CD14-positive monocyte (primary cell): ENCODE data around the gene CDKN2B-AS1. TPM values are rescaled to one million over a fixed set of nuclear protein-coding genes. Genes with fewer than 3 reads are reported as not detected.

Source experiments
- DNase-seq, 3 donors: peaks; one replicate each; pipeline ENCODE4 v3.0.0-alpha.2; 2011 to 2022
- H2AFZ ChIP-seq: 2 replicates; pipeline ENCODE4 v1.6.0; 2012; ENCODE audit warnings: mild to moderate bottlenecking, low read depth, low read length, inconsistent platforms; ENCODE audit not compliant: insufficient read depth, poor library complexity, severe bottlenecking
- H3K27ac ChIP-seq, 2 donors: 1 replicate in 1 of 2; 2 replicates in 1 of 2; pipeline ENCODE4 v1.5.1; 2012 to 2013; ENCODE audit warnings: low read length in 2 of 2, control low read depth in 1 of 2, inconsistent platforms in 1 of 2, low read depth in 1 of 2, mild to moderate bottlenecking in 1 of 2
- H3K27me3 ChIP-seq, 2 donors: one replicate each; pipeline versions ENCODE4 v1.6.0 to v1.6.1; 2011 to 2013; ENCODE audit warnings: low read length in 2 of 2; ENCODE audit not compliant: control insufficient read depth in 2 of 2, insufficient read depth in 2 of 2
- H3K36me3 ChIP-seq, 2 donors: replicated peaks in 1 of 2; 1 replicate in 1 of 2; 2 replicates in 1 of 2; pipeline versions ENCODE4 v1.5.1 to v1.6.1; 2012 to 2013; ENCODE audit warnings: low read length in 2 of 2, control low read depth in 1 of 2, inconsistent platforms in 1 of 2, mild to moderate bottlenecking in 1 of 2; ENCODE audit not compliant: insufficient read depth in 2 of 2, control insufficient read depth in 1 of 2
- H3K4me1 ChIP-seq, 2 donors: 1 replicate in 1 of 2; 2 replicates in 1 of 2; pipeline versions ENCODE4 v1.5.1 to v1.6.1; 2012 to 2013; ENCODE audit warnings: low read length in 2 of 2, control low read depth in 1 of 2, inconsistent platforms in 1 of 2, mild to moderate bottlenecking in 1 of 2, moderate library complexity in 1 of 2; ENCODE audit not compliant: insufficient read depth in 2 of 2, control insufficient read depth in 1 of 2
- H3K4me2 ChIP-seq: replicated peaks from 2 replicates; pipeline ENCODE3; 2012; ENCODE audit warnings: low read length, moderate library complexity, mild to moderate bottlenecking; ENCODE audit not compliant: poor library complexity, severe bottlenecking; ENCODE audit errors: extremely low read depth
- H3K4me3 ChIP-seq, 3 experiments: fragments of 200-600 bp in 1 of 3; sonication (generic) in 1 of 3; replicated peaks in 1 of 3; 1 replicate in 2 of 3; 2 replicates in 1 of 3; pipeline ENCODE4 v1.5.1; 2011 to 2013; ENCODE audit warnings: low read length in 3 of 3, mild to moderate bottlenecking in 3 of 3, control low read depth in 2 of 3, low read depth in 2 of 3, inconsistent platforms in 1 of 3, moderate library complexity in 1 of 3
- H3K79me2 ChIP-seq: 2 replicates; pipeline ENCODE4 v1.6.0; 2012; ENCODE audit warnings: mild to moderate bottlenecking, control low read depth, inconsistent platforms, low read length, moderate library complexity; ENCODE audit not compliant: insufficient read depth
- H3K9ac ChIP-seq: 2 replicates; pipeline ENCODE4 v1.6.0; 2017; ENCODE audit warnings: low read length, mild to moderate bottlenecking; ENCODE audit not compliant: insufficient read depth, poor library complexity, severe bottlenecking
- H3K9me3 ChIP-seq, 2 donors: replicated peaks in 1 of 2; 1 replicate in 1 of 2; 2 replicates in 1 of 2; pipeline versions ENCODE4 v1.5.1 to v1.6.1; 2012 to 2013; ENCODE audit warnings: low read length in 2 of 2, control low read depth in 1 of 2; ENCODE audit not compliant: control insufficient read depth in 1 of 2, insufficient read depth in 1 of 2
- H4K20me1 ChIP-seq: 2 replicates; pipeline ENCODE4 v1.6.0; 2012; ENCODE audit warnings: mild to moderate bottlenecking, low read length, control low read depth, moderate library complexity; ENCODE audit not compliant: insufficient read depth
- H3K27ac Mint-ChIP-seq, 7 donors: one replicate each; pipeline ENCODE4 v1.8.0; 2020; ENCODE audit warnings: mild to moderate bottlenecking in 7 of 7, mixed read lengths in 7 of 7, moderate library complexity in 6 of 7, inconsistent platforms in 2 of 7
- H3K27me3 Mint-ChIP-seq, 3 donors: one replicate each; pipeline ENCODE4 v1.8.0; 2021 to 2022; ENCODE audit warnings: low read depth in 3 of 3, mild to moderate bottlenecking in 3 of 3, mixed read lengths in 3 of 3, moderate library complexity in 3 of 3, inconsistent platforms in 1 of 3
- H3K36me3 Mint-ChIP-seq, 2 donors: one replicate each; pipeline ENCODE4 v1.8.0; 2020; ENCODE audit warnings: mixed read lengths in 2 of 2, inconsistent platforms in 1 of 2, mild to moderate bottlenecking in 1 of 2
- H3K4me1 Mint-ChIP-seq: one replicate; pipeline ENCODE4 v1.8.0; 2020; ENCODE audit warnings: mild to moderate bottlenecking, mixed read lengths
- H3K4me3 Mint-ChIP-seq, 2 donors: one replicate each; pipeline ENCODE4 v1.8.0; 2020; ENCODE audit warnings: mild to moderate bottlenecking in 2 of 2, mixed read lengths in 2 of 2, moderate library complexity in 1 of 2
- H3K9me3 Mint-ChIP-seq, 7 donors: one replicate each; pipeline ENCODE4 v1.8.0; 2020 to 2022; ENCODE audit warnings: mixed read lengths in 7 of 7, mild to moderate bottlenecking in 6 of 7, moderate library complexity in 6 of 7, inconsistent platforms in 2 of 7
- intact Hi-C, 2 donors: fragments of 100-400 bp; cut with micrococcal nuclease; formaldehyde crosslinking; loops; one replicate each; pipeline versions ENCODE4 v1.15.0 to v1.15.1; 2023
- polyA plus RNA-seq, 3 donors: library from polyadenylated mRNA; depleted of rRNA in 1 of 3; unstranded in 2 of 3; stranded (reverse) in 1 of 3; fragments of 300-500 nt in 2 of 3; fragments of >200 nt in 1 of 3; fragmentation: Illumina TruSeq in 2 of 3; gene quantifications; 1 replicate in 2 of 3; 2 replicates in 1 of 3; pipeline ENCODE4 v1.2.3, GENCODE V29; 2012 to 2021
- TF ChIP-seq, protein P1 (sequence below): fragments of 200-600 bp; IDR thresholded peaks from one replicate; pipeline ENCODE4 v1.8.0; 2022; ENCODE audit warnings: antibody characterized with exemption, mild to moderate bottlenecking

Gene CDKN2B-AS1
- polyA plus RNA-seq, 3 donors = 0.35 to 0.55 (median 0.50) TPM

DNA sequence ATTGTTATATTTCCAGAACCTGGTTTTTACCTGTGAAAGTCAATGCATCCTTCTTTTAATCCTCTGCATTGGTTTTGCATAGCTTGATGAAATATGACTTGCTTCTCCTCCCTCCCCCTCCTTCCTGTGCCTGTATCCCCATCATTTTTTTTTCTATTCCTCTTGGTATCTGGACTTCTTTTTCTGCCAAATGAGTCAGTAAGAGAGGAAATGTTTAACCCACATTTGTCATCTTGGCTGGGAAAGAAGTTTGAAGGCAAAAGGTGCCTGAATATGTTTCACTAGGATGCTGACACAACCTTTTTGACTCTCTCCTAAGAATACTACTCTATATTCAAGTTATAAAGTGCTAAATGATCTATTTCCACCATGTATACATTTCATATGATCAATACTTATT is 50.0 kb downstream of the CDKN2B-AS1 start:
- Mint-ChIP-seq H3K27me3 (peaks cover 18 to 21% (median 20%) of the 10 kb centered on the region in 3 donors), H3K4me3 (peak overlapping the region in 1 of 2 donors; percentile 79), H3K36me3 (peaks cover 0 to 5% of the 10 kb centered on the region in 2 donors), H3K9me3 (peaks cover 0 to 3% (median 0%) of the 10 kb centered on the region in 7 donors), H3K4me1 (peaks cover 18% of the 10 kb centered on the region), H3K27ac (no peak overlapping the region)
- Histone ChIP-seq H3K27ac (no peak overlapping the region), H3K4me2 (no peak overlapping the region), H4K20me1 (no peaks in the 10 kb centered on the region), H3K9me3 (no peaks in the 10 kb centered on the region), H3K36me3 (no peaks in the 10 kb centered on the region), H3K4me3 (no peak overlapping the region), H3K4me1 (peaks cover under 1 to 5% of the 10 kb centered on the region in 2 donors), H3K79me2 (no peaks in the 10 kb centered on the region), H3K27me3 (peaks cover 22 to 41% of the 10 kb centered on the region in 2 donors), H2AFZ (no peak overlapping the region), H3K9ac (no peak overlapping the region)
- intact Hi-C loops = no loop called here
- TF ChIP-seq, protein P1, sequence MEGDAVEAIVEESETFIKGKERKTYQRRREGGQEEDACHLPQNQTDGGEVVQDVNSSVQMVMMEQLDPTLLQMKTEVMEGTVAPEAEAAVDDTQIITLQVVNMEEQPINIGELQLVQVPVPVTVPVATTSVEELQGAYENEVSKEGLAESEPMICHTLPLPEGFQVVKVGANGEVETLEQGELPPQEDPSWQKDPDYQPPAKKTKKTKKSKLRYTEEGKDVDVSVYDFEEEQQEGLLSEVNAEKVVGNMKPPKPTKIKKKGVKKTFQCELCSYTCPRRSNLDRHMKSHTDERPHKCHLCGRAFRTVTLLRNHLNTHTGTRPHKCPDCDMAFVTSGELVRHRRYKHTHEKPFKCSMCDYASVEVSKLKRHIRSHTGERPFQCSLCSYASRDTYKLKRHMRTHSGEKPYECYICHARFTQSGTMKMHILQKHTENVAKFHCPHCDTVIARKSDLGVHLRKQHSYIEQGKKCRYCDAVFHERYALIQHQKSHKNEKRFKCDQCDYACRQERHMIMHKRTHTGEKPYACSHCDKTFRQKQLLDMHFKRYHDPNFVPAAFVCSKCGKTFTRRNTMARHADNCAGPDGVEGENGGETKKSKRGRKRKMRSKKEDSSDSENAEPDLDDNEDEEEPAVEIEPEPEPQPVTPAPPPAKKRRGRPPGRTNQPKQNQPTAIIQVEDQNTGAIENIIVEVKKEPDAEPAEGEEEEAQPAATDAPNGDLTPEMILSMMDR = no peak
- DNase-seq = no peak

DNA sequence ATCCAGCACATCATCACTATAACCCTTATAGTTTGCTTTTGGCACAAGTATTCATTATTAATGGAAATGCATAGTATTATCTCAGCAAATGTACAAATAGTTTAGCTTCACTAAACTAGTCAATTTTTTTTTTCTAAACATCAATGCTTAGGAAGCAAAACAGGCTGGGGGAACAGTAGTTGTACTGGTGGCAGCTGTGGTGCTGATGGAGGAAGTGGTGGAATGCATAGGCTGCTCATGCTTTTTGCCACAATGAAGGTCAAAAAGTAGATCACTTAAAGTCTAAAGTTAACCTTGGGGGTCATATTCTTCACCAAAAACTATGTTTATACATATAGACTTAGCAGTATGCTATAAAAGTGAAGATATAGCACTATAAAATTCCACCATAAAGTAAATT is 50.8 kb downstream of the CDKN2B-AS1 start:
- Histone ChIP-seq H3K4me3 (no peak overlapping the region), H2AFZ (no peak overlapping the region), H3K27me3 (peaks cover 22 to 41% of the 10 kb centered on the region in 2 donors), H3K4me2 (no peak overlapping the region), H3K4me1 (peaks cover 2 to 8% of the 10 kb centered on the region in 2 donors), H3K27ac (no peak overlapping the region), H3K9me3 (no peaks in the 10 kb centered on the region), H3K36me3 (no peaks in the 10 kb centered on the region), H4K20me1 (no peaks in the 10 kb centered on the region), H3K79me2 (no peaks in the 10 kb centered on the region), H3K9ac (no peak overlapping the region)
- no peak for DNase-seq
- H3K4me1 Mint-ChIP-seq = peaks cover 17% of the 10 kb centered on the region
- H3K27me3 Mint-ChIP-seq = peaks cover 18 to 21% (median 20%) of the 10 kb centered on the region in 3 donors
- TF ChIP-seq, protein P1 = no peak
- H3K36me3 Mint-ChIP-seq = peaks cover 0 to 5% of the 10 kb centered on the region in 2 donors
- no peak overlapping the region for H3K27ac Mint-ChIP-seq
- H3K4me3 Mint-ChIP-seq = no peak overlapping the region
- intact Hi-C loops = no loop called here
- peaks cover 0 to 3% (median 0%) of the 10 kb centered on the region in 7 donors for H3K9me3 Mint-ChIP-seq
